ENCODE measurements around the gene CELSR1. TPM values are rescaled to one million over a fixed set of nuclear protein-coding genes. Genes with fewer than 3 reads are reported as not detected.

CELSR1 gene
- total RNA-seq, 1 experiment from 2014 or later = 5.7 TPM

DNA sequence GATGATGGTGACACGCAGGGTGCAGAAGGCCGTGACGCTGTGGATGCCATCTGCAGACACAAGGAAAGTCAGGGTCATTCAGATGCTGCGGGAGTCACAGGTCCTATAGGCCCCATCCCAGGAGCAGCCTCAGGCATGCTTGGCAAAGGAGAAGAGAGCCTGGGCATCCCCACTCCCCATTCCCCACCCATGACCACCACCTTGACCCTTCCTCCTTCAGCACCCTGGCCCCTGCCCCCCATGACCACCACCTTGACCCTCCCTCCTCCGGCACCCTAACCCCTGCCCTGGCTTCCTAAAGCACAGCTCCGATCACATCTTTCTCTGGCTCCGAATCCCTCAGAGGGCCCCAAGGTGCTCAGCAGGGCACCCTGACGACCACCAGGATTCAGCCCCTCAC lies 73.1 kb downstream of the CELSR1 start:
- DNase-seq (ENCODE audit: low spot score) = no peak

DNA sequence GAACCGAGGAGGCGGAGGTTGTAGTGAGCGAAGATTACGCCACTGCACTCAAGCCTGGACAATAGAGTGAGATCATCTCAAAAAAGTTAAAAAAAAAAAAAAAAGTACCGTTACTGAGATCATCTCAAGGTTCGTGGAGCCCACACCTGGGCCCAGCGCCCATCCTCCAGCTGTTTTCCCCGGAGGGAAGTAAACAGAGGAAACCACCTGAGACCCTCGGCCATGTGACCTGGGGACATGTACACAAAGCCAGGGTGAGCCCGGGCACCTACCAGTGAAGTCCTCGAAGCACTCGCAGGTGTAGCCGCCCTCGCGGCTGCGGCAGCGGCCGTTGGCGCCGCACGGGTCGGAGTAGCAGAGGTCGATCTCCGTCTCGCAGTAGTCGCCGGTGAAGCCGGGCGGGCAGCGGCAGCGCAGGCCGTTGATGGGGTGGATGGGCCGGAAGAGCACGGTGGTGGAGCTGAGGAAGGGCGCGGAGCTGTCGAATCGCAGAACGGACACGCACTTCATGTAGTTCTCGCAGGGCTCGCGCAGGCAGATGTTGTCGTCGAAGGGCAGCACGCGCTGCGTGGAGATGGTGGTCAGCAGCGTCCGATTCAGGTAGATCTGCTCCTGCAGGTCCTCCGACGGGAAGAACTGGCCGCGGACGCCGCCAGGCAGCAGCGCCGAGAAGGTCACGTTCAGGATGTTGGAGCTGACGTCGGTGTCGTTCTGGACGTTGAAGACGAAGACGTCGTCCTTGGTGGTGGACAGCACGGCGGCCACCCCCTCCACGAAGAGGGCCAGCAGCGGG lies 73.8 kb downstream of the CELSR1 start:
- no peak for DNase-seq (ENCODE audit: low spot score)

DNA sequence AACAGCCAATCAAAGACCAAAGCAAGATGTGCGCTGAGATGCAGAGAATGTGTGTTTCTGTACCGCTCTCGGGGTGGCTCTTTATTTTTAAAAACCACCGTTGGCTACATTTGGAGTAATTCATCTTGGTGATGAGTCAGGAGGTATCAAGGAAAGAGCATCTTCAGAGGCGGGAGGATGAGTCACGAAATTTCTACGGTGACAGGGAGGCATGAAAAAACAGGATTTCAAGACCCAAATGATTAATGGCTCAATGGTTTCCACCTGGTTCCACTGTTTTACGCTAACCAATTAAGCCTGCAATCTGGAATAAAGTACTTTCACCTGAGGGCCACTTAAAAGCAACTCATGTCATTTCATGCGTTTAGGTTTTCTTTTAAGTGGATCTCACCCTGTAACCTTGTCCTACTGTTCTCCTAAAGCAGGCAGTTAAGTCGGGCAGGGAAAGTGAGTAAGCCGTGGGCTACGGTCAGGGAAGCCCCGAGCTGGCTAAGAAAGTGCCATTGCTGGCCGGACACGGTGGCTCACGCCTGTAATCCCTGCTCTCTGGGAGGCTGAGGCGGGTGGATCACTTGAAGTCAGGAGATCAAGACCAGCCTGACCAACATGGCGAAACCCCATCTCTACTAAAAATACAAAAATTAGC lies 74.6 kb downstream of the CELSR1 start:
- DNase-seq (ENCODE audit: low spot score) = no peak

DNA sequence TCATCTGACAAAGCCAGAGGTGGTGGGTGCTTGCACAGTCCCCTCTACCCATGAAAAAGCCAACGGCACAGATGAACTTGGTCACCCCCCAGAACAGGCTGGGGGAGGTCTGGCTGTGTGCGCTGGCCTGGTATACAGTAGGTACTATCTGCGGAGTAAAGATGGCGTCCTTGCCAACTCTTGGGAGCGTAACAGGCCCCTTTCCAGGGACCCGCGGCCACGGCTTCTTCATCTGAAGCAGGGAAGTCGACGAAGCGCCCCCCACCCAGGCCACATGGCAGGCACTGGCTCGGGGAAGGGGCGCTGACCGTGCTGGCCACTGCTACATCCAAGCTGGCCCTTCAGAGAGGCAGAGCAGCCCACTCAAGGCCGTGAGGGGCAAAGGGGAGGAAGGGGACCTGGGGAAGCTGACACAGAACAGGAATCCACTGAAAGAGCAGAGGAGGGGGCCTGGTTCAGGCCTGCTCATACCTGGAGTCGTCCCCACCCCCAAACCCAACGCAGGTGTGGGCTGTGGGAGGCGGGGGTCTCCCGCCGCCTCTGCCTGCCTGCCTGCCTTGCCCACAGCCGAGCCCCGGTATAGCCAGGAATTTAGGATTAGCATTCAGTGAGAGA lies 75.7 kb downstream of the CELSR1 start:
- DNase-seq (ENCODE audit: low spot score) = no peak

DNA sequence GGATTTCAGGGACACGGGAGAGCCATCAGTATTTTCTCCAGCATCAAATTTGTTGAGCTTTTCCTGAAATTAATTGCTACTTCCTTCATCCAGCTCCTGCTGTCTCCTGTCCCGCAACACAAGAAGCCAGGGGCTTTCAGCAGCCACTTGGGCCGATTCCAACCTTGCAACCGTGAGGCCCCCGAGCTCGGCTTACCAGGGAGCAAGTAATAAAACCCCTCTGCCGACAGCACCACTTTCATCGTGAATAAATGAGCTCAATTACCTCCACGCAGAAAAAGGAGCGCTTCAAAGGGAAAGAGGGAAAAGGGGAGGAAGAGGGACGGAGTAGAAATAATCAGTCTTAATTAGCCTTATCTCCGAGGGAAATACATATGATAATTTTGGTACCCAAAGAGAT lies 76.6 kb downstream of the CELSR1 start:
- no peak for DNase-seq (ENCODE audit: low spot score)

DNA sequence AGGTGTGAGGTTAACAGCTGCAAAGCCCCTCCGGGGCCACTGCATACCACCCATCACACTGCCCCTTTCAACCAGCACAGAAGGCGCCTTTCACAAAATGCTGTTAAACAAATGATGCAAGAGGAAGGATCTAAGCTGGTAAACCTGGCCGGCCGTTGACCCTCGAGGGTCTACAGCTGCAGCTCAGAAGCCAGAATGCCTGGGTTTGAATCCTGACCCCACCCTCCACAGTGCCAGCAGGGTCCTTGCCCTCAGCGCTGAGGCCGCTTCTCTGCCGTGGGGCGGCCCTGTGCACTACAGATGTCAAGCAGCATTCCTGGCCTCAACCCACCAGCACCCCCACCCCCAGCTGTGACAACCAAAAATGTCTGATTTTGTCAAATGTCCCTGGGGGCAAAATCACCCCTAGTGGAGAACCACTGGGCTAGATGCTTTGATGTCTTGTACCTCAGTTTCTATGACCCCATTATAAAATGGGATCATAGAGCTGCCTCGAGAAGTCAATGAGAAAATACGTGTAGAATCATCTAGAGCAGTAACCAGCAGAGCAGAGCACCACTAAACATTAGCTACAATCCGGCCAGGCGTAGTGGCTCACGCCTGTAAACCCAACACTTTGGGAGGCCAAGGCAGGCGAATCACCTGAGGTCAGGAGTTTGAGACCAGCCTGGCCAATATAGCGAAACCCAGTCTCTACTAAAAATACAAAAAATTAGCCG lies 77.9 kb downstream of the CELSR1 start:
- no peak for DNase-seq (ENCODE audit: low spot score)

DNA sequence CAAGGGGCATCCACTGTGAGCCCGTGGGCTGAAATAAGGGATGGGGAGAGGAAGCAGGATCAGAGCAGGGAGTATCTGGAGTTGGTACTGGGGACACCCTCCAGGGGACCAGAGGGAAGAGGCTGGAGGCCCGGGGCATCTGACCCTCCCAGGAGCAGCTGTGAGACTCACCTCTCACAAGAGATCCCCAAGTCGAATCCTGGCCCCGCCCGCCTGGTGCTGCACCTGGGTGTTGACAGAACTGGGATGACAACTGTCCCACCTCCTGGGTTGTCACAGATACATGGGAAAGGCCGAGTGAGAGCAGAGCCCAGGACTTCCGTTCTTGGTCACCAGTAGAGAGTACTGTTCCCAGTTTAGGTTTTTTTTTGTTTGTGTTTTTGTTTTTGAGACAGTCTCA lies 78.9 kb downstream of the CELSR1 start:
- DNase-seq (ENCODE audit: low spot score) = no peak

DNA sequence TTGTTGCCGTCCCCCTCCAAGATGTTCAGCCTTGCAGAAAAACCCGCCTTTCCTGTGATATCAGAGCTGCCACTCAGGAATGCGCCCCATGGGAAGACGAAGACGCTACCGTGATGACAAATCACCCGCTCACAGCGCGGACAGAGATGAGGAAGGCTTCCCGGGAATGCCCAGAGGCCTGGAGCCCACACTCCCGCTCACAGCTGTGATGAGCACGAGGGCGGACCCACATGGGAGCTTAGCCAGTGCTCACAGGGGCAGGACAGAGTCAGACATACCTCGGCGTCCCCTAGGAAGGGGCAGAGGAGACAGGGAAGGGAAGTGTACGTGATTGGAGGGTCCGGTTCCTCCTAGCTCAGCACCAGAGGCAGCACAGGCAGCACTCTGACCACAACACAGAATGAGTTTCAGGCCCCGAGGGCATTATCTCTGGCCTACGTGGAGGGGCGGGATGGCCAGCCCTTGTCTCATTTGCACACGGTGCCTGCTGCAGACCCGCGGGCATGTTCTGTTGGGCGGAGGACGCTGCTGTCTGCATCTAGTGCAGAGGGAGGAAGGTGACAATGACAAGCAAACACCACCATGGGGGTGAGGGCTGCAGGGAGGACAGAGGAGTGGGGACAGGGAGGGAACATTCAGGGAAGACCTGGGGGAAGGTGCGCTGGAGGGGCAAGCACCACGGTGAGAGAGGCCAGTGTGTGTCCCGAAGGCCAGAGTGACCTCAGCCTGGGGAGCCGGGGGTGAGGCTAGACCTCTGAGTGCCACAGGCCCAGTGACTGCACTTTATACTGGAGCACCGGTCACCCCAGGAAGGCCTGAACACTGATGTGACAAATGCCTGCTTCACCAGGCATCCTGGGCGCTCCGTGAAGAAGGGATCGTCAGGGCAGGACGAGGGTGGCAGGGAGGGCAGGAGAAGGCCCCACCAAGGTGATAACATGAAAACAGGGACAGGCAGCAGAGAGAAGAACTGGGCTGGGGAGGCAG lies 79.6 kb downstream of the CELSR1 start:
- DNase-seq (ENCODE audit: low spot score) = no peak

DNA sequence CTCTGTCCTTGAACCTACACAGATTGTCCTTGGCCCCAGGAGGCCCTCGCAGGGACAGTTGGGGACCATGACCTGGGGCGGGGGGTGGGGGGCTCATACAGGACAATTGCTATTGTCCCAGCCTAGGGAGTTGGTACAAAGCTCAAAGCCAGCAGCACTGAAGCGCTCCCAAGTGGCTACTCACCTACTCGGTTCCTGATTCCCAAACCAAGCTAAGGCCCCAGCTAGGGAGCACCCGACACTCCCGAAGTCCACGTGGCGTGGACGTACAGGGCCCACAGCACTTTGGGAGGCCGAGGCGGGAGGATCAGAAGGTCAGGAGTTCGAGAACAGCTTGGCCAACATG lies 80.6 kb downstream of the CELSR1 start:
- DNase-seq (ENCODE audit: low spot score) = no peak

DNA sequence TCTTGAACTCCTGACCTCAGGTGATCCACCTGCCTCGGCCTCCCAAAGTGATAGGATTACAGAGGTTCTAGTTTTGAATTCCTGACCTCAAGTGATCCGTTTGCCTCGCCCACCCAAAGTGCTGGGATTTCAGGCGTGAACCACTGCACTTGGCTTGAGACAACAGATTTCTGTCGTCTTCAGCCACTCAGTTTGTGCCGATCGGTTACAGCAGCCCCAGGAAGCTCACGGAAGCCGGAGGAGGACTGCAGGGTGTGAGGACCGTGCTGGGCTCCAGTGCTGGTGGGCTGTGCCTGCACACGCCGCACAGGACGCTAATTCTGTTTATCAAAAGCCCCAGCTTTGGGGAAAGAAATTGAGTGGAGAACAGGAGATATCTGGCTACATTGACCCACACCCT lies 82.0 kb downstream of the CELSR1 start:
- no peak for DNase-seq (ENCODE audit: low spot score)

DNA sequence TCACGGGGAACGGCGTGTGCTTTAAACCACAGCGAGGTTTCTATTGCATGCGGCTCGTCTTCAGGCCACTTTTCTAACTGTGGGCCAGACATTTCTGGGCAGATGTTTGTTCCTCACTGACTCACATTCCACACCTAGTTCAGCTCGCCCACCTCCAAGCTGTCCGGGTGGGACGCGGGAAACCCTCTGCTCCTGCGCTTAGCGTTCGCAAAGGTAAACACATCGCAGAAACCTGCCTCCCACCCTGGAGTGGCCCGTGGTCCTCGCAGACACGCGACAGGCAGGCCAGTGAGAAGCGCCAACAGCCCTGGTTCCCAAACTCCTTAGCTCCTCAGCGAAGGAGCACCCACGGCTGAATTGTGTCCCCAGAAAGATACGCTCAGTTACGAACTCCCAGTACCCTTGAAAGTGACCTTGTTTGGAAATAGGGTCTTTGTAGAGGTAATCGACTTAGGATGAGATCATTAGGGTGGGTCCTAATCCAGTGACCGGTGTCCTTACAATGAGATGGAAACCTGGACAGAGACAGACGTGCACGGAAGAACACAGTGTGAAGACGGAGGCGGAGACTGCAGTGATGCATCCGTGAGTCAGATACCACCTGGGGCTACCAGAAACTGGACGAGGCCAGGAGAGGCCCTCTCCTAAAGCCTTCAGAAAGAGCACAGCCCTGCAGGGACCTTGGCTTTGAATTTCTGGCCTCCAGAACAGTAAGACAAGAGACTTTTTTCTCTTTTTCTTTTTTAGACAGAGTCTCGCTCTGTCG lies 82.7 kb downstream of the CELSR1 start:
- no peak for DNase-seq (ENCODE audit: low spot score)

DNA sequence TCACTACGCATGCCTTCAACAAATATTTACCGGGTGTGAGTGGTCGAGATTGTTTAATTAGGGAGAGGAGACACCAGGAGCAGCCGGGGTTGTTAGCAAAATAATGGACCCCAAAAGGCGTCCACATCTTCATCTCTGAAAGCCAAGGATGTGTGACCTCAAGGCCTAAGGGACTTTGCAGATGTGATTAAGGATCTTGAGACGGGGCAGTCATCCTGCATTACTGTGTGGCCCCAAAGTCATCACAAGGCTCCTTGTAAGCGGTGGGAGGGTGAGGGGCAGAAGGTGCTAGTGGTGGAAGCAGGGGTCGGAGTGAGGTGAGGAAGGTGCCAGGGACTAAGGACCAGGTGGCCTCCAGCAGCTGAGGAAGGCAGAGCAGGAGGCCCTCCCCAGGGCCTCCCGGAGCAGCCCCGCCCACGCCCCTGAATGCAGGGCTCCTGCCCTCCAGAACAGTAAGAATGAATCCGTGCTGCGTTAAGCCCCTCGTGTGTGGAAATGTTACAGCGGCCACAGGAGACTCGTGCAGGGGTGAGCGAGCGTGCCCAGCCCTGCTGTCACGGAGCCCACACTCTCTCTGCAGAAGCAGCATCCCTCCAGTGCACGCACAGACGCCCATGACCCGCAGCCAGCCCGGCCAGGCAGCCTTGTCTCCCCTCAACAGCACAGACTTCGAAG lies 83.5 kb downstream of the CELSR1 start:
- no peak for DNase-seq (ENCODE audit: low spot score)

DNA sequence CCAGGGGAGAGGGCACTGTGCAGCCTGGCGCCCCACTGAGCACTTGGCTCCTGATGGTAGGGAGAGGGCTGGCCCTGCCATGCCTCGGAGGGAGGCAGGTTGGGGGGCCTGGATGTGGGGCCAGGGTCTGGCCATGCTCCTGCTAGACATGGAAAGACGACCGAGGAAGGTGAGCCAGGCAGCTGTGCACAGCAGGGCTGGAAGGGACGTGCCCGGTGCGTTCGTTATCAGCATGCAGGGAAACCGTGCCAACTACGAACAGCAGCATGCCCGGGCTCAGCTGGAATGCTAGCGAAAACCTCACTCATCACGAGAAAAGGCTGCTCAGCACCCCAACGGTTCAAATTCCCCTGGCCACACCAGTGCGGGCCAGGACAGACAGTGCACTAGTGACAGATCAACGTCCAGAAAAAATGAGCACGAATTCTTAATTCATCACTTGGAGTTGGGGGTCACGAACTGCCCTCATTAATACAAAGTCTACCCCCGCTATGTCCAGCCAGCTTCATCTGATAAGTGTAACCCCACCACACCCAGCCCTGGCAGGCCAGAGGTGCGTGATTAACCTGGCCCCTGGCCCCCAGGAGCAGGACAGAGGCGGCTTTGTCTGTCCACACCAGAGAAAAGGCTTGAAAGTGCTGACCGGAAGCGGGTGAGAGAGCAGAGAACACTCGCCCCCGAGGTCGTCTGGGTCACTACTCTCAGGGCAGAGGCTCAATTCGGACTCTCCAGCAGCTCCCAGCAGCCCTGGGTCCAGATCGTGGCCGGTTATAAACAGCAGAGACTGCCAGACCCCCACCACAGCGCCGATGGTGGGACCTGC lies 84.2 kb downstream of the CELSR1 start:
- DNase-seq (ENCODE audit: low spot score) = no peak

DNA sequence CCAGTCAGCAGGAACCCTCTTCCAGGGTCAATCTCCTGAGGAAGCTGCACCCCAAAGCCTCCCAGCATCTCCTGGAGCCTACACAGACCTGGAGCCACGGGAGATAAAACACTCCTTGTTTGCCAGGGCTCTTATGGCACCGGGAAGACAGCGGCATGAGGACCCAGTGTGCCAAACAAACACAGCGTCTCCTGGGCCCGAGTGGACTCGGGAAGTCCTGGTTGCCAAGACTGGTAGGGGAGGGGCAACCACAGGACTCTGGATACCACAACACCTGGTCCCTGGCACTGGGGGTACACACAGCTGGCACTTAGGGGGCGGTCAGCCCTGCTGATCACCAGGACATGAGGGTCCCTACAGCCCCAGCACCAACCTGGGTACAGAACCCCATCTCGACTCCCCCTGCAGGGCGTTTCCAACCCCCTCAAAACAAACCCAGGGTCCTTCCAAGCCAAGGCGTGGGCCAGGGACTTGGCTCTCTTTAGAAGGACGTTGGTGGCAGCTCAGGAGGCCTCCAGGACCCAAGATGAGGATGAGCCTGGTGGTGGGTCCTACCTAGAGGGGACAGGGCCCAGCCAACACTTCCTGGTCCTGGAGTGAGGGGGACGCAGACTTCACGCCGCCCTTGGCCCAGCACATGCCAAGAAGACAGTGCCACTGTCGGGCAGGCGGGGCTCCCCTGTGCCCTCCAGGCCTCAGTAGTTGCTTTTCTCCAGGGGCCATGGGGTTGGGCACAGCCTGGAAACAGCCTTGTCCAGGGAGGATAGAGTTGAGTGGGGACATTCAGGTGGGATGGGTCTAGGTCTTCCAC lies 85.0 kb downstream of the CELSR1 start:
- no peak for DNase-seq (ENCODE audit: low spot score)

DNA sequence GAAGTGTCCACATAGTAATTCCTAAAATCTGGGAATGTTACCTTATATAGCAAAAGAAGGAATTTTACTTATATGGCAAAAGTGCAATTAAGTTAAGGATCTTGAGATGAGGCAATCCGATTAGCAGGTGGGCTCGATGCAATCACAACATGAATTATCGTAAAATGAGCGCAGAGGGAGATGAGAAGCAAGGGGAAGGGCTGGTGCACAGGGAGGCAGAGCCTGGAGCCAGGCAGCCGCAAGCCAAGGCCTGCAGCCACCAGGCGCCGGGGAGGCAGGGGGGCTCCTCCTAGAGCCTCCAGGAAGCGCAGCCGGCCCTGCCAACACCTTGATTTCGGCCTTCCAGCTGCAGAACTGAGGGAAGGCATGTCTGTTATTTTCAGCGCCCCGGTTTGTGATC lies 85.7 kb downstream of the CELSR1 start:
- no peak for DNase-seq (ENCODE audit: low spot score)

DNA sequence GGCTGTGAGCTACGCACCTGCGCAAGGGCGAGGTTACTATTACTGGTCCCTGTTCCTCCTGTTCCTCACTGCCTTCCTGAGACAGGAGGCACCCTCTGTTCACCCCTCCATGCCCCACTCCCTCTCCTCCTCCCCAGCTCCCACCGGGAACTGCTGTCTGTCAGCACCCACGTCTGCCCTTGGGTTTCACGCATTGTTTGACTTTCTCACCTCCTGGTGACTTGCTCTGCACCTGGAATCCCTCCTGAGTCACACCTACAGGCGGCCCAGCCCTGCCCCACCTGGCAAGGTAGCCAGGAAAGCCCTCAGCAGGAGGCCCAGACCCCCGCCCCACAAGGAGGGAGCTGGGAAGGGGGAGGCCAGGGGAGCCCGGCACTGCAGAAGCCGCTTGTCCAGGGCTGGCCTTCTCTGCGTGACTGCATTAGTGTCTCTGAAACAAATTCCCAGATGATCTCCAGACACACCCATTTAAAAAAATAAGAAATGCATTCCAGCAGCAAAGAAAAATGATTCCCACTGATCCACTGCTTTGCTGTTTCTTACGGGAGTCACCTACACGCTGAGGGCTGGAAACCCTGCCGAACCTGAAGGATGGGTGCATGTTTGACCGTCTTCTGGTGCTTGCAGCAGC lies 86.4 kb downstream of the CELSR1 start:
- no peak for DNase-seq (ENCODE audit: low spot score)

DNA sequence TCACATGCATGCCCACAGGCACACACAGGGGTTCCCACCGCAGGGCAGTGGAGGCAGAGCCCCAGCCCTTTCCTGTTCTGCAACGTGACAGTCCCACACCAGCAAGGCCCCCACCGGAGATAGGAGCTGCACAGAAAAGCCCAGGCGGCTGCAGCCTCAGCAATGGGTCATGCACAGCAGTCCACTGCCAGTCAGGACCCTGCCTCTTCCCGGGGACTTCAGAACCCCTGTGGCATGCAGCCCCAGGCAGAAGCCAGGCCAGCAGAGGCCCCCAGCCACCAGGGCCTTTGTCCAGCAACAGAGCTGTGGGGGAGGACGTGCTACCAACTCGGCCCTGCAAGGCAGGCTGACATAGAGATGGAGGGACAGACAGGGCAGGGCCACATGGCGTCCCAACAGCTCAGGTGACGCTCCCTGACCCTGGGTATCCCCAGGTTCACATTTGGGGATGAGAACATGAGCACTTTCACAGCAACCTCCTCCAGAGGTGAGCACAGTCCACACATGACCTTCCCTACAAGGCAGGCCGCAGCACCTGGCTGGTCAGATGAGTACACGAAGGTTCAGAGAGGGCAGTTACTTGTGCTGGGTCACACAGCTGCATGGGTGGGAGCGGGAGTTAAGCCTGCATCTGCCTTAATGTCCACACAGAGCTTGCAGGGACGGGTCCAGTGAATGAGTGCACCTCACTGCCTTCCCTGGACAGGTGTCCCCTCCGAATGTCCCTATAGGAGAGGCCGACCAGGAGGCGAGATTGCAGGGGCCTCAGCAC lies 87.3 kb downstream of the CELSR1 start:
- no peak for DNase-seq (ENCODE audit: low spot score)
